ENCODE results near the gene MCTP1. TPM values are rescaled to one million over a fixed set of nuclear protein-coding genes. Genes with fewer than 3 reads are reported as not detected.

MCTP1 gene
- total and polyA plus RNA-seq, 10 of the 15 experiments (the other 5 are each of a cell fraction or from before 2014, with no cell fraction given) = 12.6 to 45.9 (median 18.8) TPM

GRCh38 chr5:95081500-95081960, 203.4 kb downstream of the MCTP1 start (continued):
- TF ChIP-seq E4F1 (IDR thresholded peaks at IDR 0.05; ENCODE audit: borderline replicate concordance, partially characterized antibody) (no peak), ZSCAN29 (IDR thresholded peaks at IDR 0.05) (no peak), HCFC1 (IDR thresholded peaks at IDR 0.05; ENCODE audit: low read length) (no peak), GATAD2B (conservative IDR thresholded peaks at IDR 0.05; ENCODE audit: low read depth) (no peak), PML (IDR thresholded peaks at IDR 0.05; ENCODE audit: low read length) (peak; percentile 53; the same call in 1 of the 2 replicates), RAD51 (IDR thresholded peaks at IDR 0.05) (peak; percentile 53; the same call in 1 of the 2 replicates), GABPA (IDR thresholded peaks at IDR 0.05; ENCODE audit: low read depth) (peak; percentile 61), POU2F2 (IDR thresholded peaks at IDR 0.05; ENCODE audit: borderline replicate concordance, low read depth, low read length) (peak; percentile 89; the same call in 2 of the 3 replicates), MTA2 (IDR thresholded peaks at IDR 0.05; ENCODE audit: low read depth) (peak; percentile 72; the same call in 1 of the 2 replicates), ZNF592 (IDR thresholded peaks at IDR 0.05) (no peak; the same call in 1 of the 2 replicates), RAD21 (IDR thresholded peaks at IDR 0.05; ENCODE audit: insufficient read depth, low read depth, low read length) (no peak), STAT3 (IDR thresholded peaks at IDR 0.05; ENCODE audit: low read depth, low read length) (no peak), TCF7 (IDR thresholded peaks at IDR 0.05; ENCODE audit: borderline replicate concordance) (no peak), RB1 (IDR thresholded peaks at IDR 0.05; ENCODE audit: borderline replicate concordance) (no peak), ZNF622 (IDR thresholded peaks at IDR 0.05) (no peak), SUPT20H (IDR thresholded peaks at IDR 0.05; ENCODE audit: borderline replicate concordance, control insufficient read depth, low read depth, low read length) (no peak), E2F4 (IDR thresholded peaks at IDR 0.05; ENCODE audit: low read depth, low read length) (no peak), MEF2B (IDR thresholded peaks at IDR 0.05; ENCODE audit: partially characterized antibody, poor library complexity, severe bottlenecking) (peak; percentile 39), HSF1 (IDR thresholded peaks at IDR 0.05; ENCODE audit: low read depth, low read length) (no peak), NKRF (conservative IDR thresholded peaks at IDR 0.05) (peak; percentile 58; the same call in 1 of the 2 replicates)

Data from GM12878 (cell line).